ENCODE measurements around the gene EFHC1.

- TF ChIP-seq POLR2A (IDR thresholded peaks at IDR 0.05), result no peak
- no peak for TF ChIP-seq EP300 (IDR thresholded peaks at IDR 0.05)
- TF ChIP-seq CTCF (IDR thresholded peaks at IDR 0.05), result no peak
Measured at GRCh38 chr6:52418606-52419005, 1.5 kb upstream of the EFHC1 start.
